ENCODE data around the gene SMYD3.

DNA sequence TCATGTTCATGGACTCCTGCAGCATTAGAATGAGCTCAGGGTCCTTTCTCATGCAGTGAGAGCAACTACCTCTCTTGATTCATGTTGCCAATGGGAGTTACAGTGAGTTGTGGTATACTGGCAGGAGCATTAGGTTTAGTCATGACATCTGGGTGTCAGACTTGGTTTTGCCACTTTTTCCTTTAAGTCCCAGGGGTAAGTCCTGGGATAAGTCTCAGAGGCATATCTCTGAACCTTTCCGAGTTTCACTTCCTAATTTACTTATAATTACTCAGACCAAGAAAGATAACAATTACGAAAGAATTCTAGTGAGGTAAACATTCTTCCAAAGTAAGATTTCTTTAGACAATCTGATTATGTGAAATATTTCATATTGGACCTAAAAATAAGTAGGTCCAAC is 606.0 kb downstream of the SMYD3 start:
- TF ChIP-seq, protein P1, sequence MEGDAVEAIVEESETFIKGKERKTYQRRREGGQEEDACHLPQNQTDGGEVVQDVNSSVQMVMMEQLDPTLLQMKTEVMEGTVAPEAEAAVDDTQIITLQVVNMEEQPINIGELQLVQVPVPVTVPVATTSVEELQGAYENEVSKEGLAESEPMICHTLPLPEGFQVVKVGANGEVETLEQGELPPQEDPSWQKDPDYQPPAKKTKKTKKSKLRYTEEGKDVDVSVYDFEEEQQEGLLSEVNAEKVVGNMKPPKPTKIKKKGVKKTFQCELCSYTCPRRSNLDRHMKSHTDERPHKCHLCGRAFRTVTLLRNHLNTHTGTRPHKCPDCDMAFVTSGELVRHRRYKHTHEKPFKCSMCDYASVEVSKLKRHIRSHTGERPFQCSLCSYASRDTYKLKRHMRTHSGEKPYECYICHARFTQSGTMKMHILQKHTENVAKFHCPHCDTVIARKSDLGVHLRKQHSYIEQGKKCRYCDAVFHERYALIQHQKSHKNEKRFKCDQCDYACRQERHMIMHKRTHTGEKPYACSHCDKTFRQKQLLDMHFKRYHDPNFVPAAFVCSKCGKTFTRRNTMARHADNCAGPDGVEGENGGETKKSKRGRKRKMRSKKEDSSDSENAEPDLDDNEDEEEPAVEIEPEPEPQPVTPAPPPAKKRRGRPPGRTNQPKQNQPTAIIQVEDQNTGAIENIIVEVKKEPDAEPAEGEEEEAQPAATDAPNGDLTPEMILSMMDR (IDR thresholded peaks at IDR 0.05; ENCODE audit: borderline replicate concordance, extremely low read depth, low read length, poor library complexity, severe bottlenecking) = no peak
- TF ChIP-seq EZH2 (IDR thresholded peaks at IDR 0.05; ENCODE audit: borderline replicate concordance, low read depth, low read length, severe bottlenecking) = no peak

All from DND-41 (cell line).